Measurements from ENCODE around the gene SEMA3G.

The SEMA3G gene

DNA sequence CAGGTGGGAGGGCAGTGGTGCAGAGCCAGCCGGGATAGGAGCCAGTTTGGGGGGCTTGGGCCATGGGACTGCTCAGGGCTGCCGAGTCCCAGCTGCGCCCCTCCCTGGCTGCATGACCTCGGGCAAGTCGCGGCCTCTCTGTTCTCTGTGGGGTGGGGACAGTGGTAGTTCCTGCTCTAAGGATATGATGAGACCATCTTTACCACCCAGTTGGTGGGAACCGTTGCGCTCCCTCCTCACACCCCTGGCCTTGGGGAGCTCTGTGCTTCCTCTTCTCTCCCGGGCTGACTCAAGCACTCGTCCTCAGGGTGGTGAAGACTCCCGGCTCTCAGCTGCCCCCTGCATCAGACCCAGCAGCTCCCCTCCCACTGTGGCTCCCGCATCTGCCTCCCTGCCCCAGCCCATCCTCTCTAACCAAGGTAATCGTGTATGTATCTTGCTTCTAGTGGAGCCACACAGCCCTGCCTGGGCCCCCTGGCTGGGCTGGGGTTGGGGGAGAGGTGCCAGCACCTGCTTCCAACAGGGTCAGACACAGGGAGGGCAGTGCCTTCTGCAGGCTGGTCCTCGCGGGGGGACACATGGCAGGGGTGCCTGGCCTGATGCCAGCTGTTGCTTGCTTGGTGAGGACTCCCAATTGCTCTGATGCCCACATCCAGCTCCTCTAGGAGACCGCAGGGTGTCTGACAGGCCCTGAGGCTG lies 35.1 kb upstream of the SEMA3G start:
- H3K36me3 ChIP-seq (ENCODE audit: control insufficient read depth, insufficient read depth, low read length): peaks cover 35% of the 10 kb centered on the region
- TF ChIP-seq, protein P1, sequence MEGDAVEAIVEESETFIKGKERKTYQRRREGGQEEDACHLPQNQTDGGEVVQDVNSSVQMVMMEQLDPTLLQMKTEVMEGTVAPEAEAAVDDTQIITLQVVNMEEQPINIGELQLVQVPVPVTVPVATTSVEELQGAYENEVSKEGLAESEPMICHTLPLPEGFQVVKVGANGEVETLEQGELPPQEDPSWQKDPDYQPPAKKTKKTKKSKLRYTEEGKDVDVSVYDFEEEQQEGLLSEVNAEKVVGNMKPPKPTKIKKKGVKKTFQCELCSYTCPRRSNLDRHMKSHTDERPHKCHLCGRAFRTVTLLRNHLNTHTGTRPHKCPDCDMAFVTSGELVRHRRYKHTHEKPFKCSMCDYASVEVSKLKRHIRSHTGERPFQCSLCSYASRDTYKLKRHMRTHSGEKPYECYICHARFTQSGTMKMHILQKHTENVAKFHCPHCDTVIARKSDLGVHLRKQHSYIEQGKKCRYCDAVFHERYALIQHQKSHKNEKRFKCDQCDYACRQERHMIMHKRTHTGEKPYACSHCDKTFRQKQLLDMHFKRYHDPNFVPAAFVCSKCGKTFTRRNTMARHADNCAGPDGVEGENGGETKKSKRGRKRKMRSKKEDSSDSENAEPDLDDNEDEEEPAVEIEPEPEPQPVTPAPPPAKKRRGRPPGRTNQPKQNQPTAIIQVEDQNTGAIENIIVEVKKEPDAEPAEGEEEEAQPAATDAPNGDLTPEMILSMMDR (IDR thresholded peaks at IDR 0.05; ENCODE audit: insufficient read depth, low read length, poor library complexity, severe bottlenecking): no peak
- no peak overlapping the region for H3K4me3 ChIP-seq (replicated peaks; ENCODE audit: low read depth, low read length)
- no peak for DNase-seq (ENCODE audit: extremely low read depth, insufficient read length)
- H3K27me3 ChIP-seq (replicated peaks; ENCODE audit: control insufficient read depth, insufficient read depth, low read length): no peaks in the 10 kb centered on the region

DNA sequence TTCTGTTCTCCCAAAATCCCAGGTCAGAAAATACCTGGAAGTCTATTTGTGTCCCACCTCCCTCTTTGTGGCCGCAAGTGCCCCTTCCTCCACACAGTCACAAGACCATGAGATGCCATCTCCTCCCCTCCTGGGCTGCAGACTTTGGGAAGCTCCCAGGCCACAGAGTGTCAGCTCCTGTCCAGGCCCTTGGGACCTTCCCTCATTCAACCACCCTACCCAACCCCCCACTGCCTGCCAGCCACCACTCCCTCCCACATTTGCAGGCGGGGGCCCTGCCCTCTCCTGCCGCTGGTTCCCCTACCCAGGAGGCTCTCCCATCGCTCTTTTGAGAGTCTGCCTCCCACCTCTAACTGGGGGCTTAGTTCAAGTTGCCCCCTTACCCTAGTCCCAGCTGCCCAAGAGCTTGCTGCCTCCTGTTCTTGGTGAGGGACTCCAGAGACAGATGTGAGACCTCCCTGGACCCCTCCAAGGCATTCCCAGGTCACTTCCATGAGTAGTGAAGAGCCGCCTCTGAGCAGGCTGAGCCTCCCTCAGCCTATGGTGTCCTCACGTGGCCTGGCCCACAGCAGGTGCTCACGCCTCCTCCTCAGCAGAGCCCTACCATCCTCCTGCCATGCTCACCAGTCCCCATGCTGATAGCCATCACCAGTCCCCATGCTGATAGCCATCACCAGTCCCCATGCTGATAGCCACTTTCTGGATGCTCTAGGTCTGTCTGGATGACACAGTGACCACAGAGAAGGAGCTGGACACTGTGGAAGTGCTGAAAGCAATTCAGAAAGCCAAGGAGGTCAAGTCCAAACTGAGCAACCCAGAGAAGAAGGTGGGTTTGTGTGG lies 34.4 kb upstream of the SEMA3G start:
- TF ChIP-seq, protein P1 (IDR thresholded peaks at IDR 0.05; ENCODE audit: insufficient read depth, low read length, poor library complexity, severe bottlenecking): no peak
- Histone ChIP-seq H3K4me3 (replicated peaks; ENCODE audit: low read depth, low read length) (no peak overlapping the region), H3K36me3 (ENCODE audit: control insufficient read depth, insufficient read depth, low read length) (peaks cover 33% of the 10 kb centered on the region), H3K27me3 (replicated peaks; ENCODE audit: control insufficient read depth, insufficient read depth, low read length) (no peaks in the 10 kb centered on the region)
- DNase-seq (ENCODE audit: extremely low read depth, insufficient read length): no peak

DNA sequence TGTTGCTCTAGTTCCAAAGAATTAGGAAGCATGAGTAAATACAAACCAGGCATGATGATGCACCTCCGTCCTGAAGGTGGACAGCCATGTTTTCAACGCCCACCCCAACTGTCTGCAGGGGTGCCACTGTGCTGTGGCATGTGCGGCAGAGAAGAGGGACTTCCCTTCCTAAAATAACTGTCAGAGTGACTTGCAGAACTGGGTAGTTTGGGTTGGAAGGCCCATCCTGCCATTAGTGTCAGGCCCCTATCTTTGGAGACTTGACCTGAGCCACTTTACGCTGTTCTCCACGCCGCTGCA lies 32.8 kb upstream of the SEMA3G start:
- Histone ChIP-seq H3K27me3 (replicated peaks; ENCODE audit: control insufficient read depth, insufficient read depth, low read length) (no peaks in the 10 kb centered on the region), H3K4me3 (replicated peaks; ENCODE audit: low read depth, low read length) (no peak overlapping the region), H3K36me3 (ENCODE audit: control insufficient read depth, insufficient read depth, low read length) (peaks cover 40% of the 10 kb centered on the region)
- TF ChIP-seq, protein P1 (IDR thresholded peaks at IDR 0.05; ENCODE audit: insufficient read depth, low read length, poor library complexity, severe bottlenecking): no peak
- DNase-seq (ENCODE audit: extremely low read depth, insufficient read length): no peak

DNA sequence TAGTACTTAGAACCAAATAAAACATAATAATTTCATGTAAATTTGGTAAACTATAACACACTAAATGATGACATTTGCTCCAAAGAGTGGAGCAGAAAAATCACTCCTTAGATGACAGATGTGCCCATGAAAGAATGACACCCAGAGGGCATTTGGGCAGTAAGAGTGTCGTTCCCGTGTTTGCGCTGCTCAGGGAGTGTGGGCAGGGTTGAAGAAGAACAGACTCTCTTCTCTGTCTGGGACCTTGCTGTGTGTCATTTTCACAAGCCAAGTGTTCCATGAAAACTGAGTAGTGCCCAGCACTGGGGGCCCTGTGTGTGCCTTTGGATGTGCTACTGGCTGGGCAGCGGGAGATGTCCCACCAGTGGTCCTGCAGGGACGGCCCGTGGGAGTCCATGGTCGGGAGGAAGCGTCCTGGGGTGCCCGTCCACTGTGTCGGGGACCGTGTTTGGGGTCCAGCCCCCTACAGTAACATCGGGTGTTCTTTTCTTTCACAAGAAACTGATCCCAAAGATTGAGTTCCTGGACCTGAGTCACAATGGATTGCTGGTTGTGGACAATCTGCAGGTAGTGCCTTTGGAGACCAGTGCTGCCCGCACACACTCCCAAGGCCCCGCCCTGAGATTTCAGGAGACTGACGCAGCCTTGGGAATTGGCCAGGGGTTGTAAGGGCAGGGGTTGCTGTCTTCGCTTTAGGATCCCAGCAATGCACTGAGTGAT lies 32.3 kb upstream of the SEMA3G start:
- H3K36me3 ChIP-seq (ENCODE audit: control insufficient read depth, insufficient read depth, low read length): peaks cover 43% of the 10 kb centered on the region
- H3K27me3 ChIP-seq (replicated peaks; ENCODE audit: control insufficient read depth, insufficient read depth, low read length): no peaks in the 10 kb centered on the region
- DNase-seq (ENCODE audit: extremely low read depth, insufficient read length): no peak

DNA sequence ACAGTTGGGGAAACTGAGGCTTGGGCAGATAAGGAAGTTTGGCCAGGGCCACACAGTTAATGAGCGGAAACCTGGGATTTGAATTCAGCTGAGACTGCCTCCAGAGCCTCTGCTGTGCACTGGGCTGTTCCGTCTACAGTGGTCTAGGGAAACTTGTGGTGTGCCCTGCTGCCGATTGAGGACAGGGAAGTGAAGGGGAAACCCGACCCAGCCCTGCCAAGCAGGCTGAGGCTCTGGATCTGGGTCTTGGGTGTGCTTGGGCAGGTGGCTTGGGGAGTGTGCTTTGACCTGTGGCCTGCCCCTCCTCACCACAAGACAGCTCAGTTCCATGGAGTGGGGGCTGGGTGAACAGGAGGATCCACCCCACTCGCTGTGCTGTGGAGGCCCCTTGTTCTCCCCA lies 28.1 kb upstream of the SEMA3G start:
- Histone ChIP-seq H3K27me3 (replicated peaks; ENCODE audit: control insufficient read depth, insufficient read depth, low read length) (no peaks in the 10 kb centered on the region), H3K36me3 (ENCODE audit: control insufficient read depth, insufficient read depth, low read length) (peaks cover 31% of the 10 kb centered on the region), H3K4me3 (replicated peaks; ENCODE audit: low read depth, low read length) (no peak overlapping the region)
- no peak for DNase-seq (ENCODE audit: extremely low read depth, insufficient read length)
- TF ChIP-seq, protein P1 (IDR thresholded peaks at IDR 0.05; ENCODE audit: insufficient read depth, low read length, poor library complexity, severe bottlenecking): no peak

More for the DNA sequence above, 32.3 kb upstream of the SEMA3G start:
- TF ChIP-seq, protein P1 (IDR thresholded peaks at IDR 0.05; ENCODE audit: insufficient read depth, low read length, poor library complexity, severe bottlenecking): no peak
- H3K4me3 ChIP-seq (replicated peaks; ENCODE audit: low read depth, low read length): no peak overlapping the region

Data from GM06990 (cell line).